NOMO-1 (cell line): Measurements from ENCODE around the gene GNL3.
"Not testable (repeated sequence)": the region's sequence is repeated elsewhere in the genome, so short reads cannot be mapped to it uniquely, and the experiment has no call there.

ENCODE experiments used
- DNase-seq, 2 experiments: peaks; one replicate each; lab custom pipeline; 2025; ENCODE audit not compliant: unreplicated experiment in 2 of 2; lab: John Stamatoyannopoulos, UW

GNL3 gene, protein sequence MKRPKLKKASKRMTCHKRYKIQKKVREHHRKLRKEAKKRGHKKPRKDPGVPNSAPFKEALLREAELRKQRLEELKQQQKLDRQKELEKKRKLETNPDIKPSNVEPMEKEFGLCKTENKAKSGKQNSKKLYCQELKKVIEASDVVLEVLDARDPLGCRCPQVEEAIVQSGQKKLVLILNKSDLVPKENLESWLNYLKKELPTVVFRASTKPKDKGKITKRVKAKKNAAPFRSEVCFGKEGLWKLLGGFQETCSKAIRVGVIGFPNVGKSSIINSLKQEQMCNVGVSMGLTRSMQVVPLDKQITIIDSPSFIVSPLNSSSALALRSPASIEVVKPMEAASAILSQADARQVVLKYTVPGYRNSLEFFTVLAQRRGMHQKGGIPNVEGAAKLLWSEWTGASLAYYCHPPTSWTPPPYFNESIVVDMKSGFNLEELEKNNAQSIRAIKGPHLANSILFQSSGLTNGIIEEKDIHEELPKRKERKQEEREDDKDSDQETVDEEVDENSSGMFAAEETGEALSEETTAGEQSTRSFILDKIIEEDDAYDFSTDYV

DNA sequence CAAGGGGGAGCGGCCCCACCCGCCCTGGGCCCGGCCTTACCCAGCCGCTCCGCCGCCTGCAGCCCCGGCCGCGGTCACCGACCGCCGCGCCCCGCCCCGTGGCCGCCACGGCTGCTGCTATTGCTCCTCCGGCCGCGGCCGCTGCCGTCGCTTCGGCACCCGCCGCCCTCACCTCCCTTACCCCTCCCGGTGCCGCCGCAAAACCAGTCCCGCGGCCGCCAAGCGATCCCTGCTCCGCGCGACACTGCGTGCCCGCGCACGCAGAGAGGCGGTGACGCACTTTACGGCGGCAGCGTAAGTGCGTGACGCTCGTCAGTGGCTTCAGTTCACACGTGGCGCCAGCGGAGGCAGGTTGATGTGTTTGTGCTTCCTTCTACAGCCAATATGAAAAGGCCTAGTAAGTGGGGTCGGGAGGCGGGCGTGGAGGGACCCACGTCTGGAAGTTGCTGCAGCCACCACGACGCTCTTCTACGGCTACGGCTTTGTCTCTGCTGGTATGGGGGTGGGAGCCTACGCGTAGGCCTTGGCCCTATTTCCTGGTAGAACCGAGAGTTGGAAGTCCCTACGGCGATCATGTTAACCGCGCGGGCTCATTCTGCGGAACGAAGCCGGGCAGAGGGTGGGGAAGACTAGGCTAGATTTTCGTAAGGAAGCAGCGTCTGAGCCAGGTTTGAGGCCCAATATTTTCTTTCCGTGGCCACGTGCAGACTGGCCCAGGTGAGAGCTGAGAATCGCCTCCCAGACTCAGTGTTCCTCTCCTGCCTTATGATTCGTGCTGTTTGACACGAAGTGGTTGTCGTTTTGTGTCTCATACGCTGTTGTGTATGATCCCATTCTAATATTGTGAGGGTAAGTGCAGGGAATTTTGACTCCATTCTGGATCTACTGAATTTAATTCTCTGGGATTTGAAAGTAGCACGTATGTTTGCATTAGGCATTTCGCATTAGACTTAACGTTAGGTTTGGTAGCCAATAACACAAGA lies at the start of gene GNL3, which contains the start of gene PBRM1:
Gene GNL3 (plus strand): TSS at position 324 of the 983 bp plus-strand sequence. CDS start 61 bp downstream, at position 385.
Gene PBRM1 (minus strand): TSS at position 205 of the 983 bp plus-strand sequence.
- DNase-seq: peak; percentile 91 to 92

GRCh38 chr3:52636673-52637072 lies 49.2 kb upstream of the GNL3 start:
- no peak for DNase-seq

GRCh38 chr3:52645549-52645948 lies 40.3 kb upstream of the GNL3 start:
- no peak for DNase-seq

DNA sequence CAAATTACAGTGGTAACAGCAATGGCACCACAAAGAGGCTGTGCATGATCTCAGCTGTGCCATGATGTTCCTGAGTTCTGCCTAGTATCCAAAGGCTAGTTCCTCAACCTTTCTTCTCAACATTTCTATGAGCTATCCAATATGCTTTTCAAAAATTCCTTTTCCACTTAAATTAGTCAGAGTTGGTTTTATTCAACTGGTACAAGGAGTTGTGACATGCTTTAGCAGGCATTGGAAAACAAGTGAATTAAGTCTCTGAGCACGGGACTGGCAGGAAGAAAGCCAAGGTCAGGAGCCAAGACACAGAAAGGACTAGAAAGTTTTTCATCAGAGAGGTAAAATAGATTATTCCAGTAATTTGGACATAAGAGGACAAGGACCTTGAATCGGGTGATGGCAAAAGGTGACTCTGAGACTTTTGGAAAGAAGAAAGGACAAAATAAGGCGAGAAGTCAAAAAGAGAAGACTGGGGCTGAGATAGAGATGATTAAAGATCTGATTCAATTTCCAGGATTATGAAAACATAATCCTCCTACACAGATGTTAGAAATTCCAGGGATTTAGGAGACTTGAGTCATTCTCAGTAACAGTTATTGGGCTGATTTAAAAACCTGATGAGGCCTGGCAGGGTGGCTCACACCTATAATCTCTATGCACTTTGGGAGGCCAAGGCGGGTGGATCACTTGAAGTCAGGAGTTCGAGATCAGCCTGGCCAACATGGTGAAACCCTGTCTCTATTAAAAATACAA lies 36.2 kb upstream of the GNL3 start:
- DNase-seq: no peak

- DNase-seq: no peak
These were observed 35.4 kb upstream of the GNL3 start for GRCh38 chr3:52650439-52650838.

- DNase-seq: no peak
These were observed 34.2 kb upstream of the GNL3 start for GRCh38 chr3:52651592-52651991.

DNA sequence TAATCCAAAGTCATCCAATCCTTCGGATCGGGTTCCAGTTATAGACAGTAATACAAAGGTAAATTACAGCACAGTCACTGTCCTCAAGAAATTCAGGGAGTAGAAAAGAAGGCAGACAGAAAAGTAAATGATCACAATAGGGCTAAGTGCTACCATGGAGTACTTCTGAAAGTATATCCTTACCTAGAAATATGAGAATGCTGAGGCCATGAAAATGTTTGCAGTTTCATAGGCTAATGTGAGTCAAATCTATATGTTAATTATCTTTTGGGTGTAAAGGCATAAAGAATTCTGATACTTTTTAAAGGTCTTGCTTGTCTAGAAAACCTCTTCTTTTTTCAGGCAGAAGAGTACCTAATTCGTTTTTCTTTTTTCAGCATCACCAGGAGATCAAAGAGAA lies 29.9 kb upstream of the GNL3 start:
- DNase-seq: no peak

DNA sequence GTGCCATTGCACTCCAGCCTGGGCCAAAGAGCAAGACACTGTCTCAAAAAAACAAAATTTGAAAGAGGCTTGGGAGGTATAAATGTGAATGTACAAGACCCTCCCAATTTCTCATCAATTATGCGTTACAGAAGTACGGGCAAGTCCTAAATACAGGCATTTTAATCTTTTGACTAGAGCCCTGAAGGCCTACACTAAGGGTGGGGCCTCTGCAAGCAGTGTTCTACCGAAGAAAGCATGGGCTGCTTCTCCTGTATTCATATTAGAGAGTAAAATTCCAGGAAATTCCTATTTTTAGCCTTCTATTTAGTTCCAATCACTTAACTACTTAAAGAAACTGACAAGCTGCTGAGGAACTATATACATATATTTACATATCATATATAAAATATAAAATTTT lies 25.8 kb upstream of the GNL3 start:
- DNase-seq: no peak

DNA sequence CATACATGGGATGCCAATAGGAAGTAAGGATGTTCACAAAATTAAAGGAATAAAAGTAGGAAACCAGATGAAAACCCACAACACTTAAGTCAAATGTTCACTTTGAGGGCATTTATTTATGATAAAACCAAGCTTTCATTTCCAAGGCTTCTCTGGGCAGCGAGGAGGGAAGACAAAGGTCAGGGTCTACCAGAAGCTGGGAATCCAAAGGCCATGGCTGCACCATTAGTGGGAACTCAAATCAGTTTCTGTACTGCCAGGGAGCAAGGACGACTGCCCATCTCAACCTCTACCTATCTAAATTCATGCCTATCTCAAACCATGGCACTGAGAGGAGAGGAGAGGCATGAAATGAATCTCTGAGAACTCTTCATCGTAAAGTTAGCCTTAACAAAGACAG lies 22.7 kb upstream of the GNL3 start:
- DNase-seq: no peak

DNA sequence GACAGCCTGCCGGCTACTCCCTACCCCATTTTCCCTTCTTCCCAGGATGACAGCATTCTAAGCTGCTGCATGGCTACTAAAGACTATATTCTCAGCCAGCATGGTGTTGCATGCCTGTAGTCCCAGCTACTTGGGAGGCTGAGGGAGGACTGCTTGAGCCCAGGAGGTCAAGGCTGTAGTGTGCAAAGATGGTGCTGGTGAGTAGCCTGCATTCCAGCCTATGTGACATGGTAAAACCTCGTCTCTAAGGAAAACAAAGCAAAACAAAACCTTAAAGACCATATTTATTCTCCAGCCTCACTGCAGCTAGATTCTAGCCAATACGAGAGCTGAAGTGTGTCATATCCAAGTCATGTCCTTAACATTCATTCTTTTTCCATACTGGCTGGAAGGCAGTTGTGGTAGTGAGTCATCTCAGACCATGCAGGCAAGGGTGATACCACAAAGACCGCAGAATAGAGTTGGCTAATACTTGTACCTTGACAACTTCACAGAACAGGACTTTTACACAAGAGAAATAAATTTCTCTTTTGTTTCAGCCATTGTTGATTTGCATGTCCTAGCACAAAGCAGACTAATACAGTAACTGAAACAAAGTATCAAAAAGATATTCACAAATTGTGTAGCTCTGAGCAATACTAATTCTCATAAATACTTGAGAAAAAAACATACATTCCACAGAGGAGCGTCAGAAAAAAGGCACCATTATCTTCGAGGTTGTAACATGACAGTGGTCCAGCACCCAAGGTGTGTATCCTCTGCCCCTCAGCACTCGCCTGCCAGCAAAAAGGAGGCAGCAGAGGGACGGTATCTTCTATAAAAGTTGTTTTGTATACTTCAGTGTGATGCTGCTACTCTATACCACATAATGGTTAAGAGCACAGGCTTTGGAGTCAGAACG lies 15.0 kb upstream of the GNL3 start:
- DNase-seq: peak; percentile 68 to 97

GRCh38 chr3:52671676-52672075 lies 14.2 kb upstream of the GNL3 start:
- DNase-seq: peak in 1 of 2 experiments; percentile 4

DNA sequence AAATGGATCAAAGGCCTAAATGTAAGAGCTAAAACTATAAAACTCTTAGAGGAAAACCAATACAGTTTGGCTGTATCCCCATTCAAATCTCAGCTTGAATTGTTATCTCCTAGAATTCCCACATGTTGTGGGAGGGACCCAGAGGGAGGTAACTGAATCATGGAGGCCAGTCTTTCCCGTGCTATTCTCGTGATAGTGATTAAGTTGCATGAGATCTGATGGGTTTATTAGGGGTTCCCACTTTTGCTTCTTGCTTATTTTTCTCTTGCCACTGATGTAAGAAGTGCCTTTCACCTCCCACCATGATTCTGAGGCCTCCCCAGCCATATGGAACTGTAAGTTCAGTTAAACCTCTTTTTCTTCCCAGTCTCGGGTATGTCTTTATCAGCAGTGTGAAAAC lies 9.6 kb upstream of the GNL3 start:
- not testable (repeated sequence) for DNase-seq

- no peak for DNase-seq
These were observed 7.3 kb upstream of the GNL3 start for GRCh38 chr3:52678265-52679198.

DNA sequence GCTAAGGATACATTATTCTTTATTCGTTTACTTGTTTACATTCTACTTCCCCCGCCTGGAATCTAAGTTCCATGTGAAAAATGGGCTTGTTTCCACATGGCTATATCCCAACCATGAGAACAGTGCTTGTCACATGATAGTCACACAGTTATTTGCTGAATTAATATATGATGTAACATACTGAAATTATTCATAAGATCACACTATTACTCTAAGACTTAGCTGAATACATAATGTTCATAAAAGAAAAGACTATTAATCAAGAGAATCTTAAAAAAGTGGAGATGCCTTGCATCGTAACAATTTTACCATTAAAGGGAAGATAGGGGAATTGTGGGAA lies 6.7 kb upstream of the GNL3 start:
- DNase-seq: no peak

DNA sequence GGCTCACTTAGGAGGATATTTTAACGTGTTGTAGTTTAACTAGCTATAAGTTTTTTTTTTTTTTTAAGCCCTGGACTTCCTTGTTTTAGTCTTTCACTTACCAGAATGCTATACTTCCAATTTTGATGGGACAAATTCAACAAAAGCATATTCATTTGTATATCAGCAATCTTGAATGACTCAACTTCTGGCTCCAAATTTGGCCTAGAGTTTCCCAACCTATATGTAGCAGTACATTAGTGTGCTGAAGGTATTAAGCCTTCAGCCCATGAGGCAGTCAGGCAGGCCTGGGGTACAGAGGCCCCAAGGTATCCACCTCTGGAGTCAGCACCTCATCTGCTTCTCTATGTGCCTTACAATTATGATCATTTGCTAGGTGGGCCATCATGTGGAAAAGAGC lies 6.0 kb upstream of the GNL3 start:
- no peak for DNase-seq

GRCh38 chr3:52681596-52681995 lies 4.2 kb upstream of the GNL3 start:
- DNase-seq: peak; percentile 14 to 38

GRCh38 chr3:52682016-52682415 lies 3.8 kb upstream of the GNL3 start:
- DNase-seq: no peak

DNA sequence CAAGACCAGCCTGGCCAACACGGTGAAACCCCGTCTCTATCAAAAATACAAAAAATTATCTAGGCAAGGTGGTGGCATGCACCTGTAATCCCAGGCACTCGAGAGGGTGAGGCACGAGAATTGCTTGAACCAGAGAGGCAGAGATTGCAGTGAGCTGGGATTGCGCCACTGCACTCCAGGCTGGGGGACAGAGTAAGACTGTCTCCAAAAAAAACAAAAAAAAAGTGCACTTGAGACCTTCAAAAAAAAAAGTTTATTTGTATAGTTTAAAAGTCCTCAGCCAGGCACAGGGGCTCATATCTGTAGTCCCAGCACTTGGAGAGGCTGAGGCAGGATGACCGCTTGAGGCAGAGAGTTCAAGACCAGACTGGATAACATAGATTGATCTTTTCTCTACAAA lies 2.2 kb upstream of the GNL3 start:
- DNase-seq: no peak

- no peak for DNase-seq
These were observed 1.6 kb upstream of the GNL3 start for GRCh38 chr3:52684184-52684583.
